OCI-LY1 (cell line): ENCODE results near the gene CFAP99.

Experiments
- H2AFZ ChIP-seq: fragments of 200-600 bp; sonication (generic), shearing (Covaris generic); 2 replicates; pipeline ENCODE4 v1.6.0; 2014; ENCODE audit warnings: antibody characterized with exemption, mild to moderate bottlenecking, low read length
- H3F3A ChIP-seq: fragments of 200-600 bp; sonication (generic), shearing (Covaris generic); 2 replicates; pipeline ENCODE4 v1.6.0; 2014; ENCODE audit warnings: mild to moderate bottlenecking, antibody characterized with exemption, low read length, moderate library complexity; ENCODE audit not compliant: insufficient read depth
- H3K27ac ChIP-seq: fragments of 200-600 bp; sonication (generic); 2 replicates; pipeline ENCODE4 v1.5.1; 2014; ENCODE audit warnings: low read length, mixed run types, mild to moderate bottlenecking, low read depth; ENCODE audit not compliant: poor library complexity, severe bottlenecking
- H3K27me3 ChIP-seq: fragments of 200-600 bp; sonication (generic); 2 replicates; pipeline ENCODE4 v1.6.0; 2014; ENCODE audit warnings: antibody characterized with exemption, mild to moderate bottlenecking, low read length, moderate library complexity; ENCODE audit not compliant: insufficient read depth
- H3K36me3 ChIP-seq: fragments of 200-600 bp; sonication (generic); 2 replicates; pipeline ENCODE4 v1.6.1; 2014; ENCODE audit warnings: mild to moderate bottlenecking, antibody characterized with exemption, low read length, moderate library complexity, mixed read lengths; ENCODE audit not compliant: insufficient read depth
- H3K4me1 ChIP-seq: fragments of 200-600 bp; sonication (generic); 2 replicates; pipeline ENCODE4 v1.5.1; 2014; ENCODE audit warnings: mild to moderate bottlenecking, low read length, moderate library complexity; ENCODE audit not compliant: insufficient read depth, severe bottlenecking
- H3K4me2 ChIP-seq: fragments of 200-600 bp; sonication (generic), shearing (Covaris generic); 2 replicates; pipeline ENCODE4 v1.6.1; 2014; ENCODE audit warnings: low read length
- H3K4me3 ChIP-seq: fragments of 200-600 bp; sonication (generic); 2 replicates; pipeline ENCODE4 v1.5.1; 2014; ENCODE audit warnings: low read length, low read depth, mild to moderate bottlenecking, mixed read lengths; ENCODE audit not compliant: poor library complexity, severe bottlenecking
- H3K79me2 ChIP-seq: fragments of 200-600 bp; shearing (Covaris generic); 2 replicates; pipeline ENCODE4 v1.6.1; 2016; ENCODE audit warnings: mixed run types, low read length, mixed read lengths; ENCODE audit not compliant: insufficient read depth
- H3K9ac ChIP-seq: fragments of 200-600 bp; sonication (generic), shearing (Covaris generic); 2 replicates; pipeline ENCODE4 v1.6.1; 2014; ENCODE audit warnings: mild to moderate bottlenecking, low read length, mixed read lengths
- H3K9me2 ChIP-seq: fragments of 200-600 bp; sonication (generic), shearing (Covaris generic); 2 replicates; pipeline ENCODE4 v1.6.1; 2014; ENCODE audit warnings: low read depth, mild to moderate bottlenecking, low read length, mixed read lengths
- H3K9me3 ChIP-seq: fragments of 200-600 bp; shearing (Covaris generic); 2 replicates; pipeline ENCODE4 v1.6.1; 2014; ENCODE audit warnings: low read length, mixed read lengths
- H4K20me1 ChIP-seq: fragments of 200-600 bp; sonication (generic), shearing (Covaris generic); 2 replicates; pipeline ENCODE4 v1.6.0; 2016; ENCODE audit warnings: mild to moderate bottlenecking, low read length; ENCODE audit not compliant: insufficient read depth
- EZH2 ChIP-seq: fragments of 200-600 bp; sonication (generic), shearing (Covaris generic); IDR thresholded peaks from 2 replicates; pipeline ENCODE4 v1.8.0; 2017; ENCODE audit warnings: borderline replicate concordance, mixed run types, mild to moderate bottlenecking, antibody characterized with exemption, low read length, moderate library complexity, mixed read lengths
- TF ChIP-seq, protein P1 (sequence below): fragments of 200-600 bp; sonication (generic), shearing (Covaris generic); IDR thresholded peaks from 2 replicates; pipeline ENCODE4 v1.5.1; 2017; ENCODE audit warnings: mild to moderate bottlenecking, antibody characterized with exemption, low read length, moderate library complexity, mixed read lengths

CFAP99 gene

GRCh38 chr4:2445130-2445529 is 26.4 kb downstream of the CFAP99 start:
- H3K4me3 ChIP-seq = no peak overlapping the region
- TF ChIP-seq, protein P1, sequence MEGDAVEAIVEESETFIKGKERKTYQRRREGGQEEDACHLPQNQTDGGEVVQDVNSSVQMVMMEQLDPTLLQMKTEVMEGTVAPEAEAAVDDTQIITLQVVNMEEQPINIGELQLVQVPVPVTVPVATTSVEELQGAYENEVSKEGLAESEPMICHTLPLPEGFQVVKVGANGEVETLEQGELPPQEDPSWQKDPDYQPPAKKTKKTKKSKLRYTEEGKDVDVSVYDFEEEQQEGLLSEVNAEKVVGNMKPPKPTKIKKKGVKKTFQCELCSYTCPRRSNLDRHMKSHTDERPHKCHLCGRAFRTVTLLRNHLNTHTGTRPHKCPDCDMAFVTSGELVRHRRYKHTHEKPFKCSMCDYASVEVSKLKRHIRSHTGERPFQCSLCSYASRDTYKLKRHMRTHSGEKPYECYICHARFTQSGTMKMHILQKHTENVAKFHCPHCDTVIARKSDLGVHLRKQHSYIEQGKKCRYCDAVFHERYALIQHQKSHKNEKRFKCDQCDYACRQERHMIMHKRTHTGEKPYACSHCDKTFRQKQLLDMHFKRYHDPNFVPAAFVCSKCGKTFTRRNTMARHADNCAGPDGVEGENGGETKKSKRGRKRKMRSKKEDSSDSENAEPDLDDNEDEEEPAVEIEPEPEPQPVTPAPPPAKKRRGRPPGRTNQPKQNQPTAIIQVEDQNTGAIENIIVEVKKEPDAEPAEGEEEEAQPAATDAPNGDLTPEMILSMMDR = no peak
- TF ChIP-seq EZH2 = no peak
- H3K9ac ChIP-seq = no peak overlapping the region
- no peaks in the 10 kb centered on the region for H3K9me3 ChIP-seq
- H3K79me2 ChIP-seq = no peaks in the 10 kb centered on the region
- H3K36me3 ChIP-seq = no peaks in the 10 kb centered on the region
- no peaks in the 10 kb centered on the region for H3K9me2 ChIP-seq
- no peak overlapping the region for H3K27ac ChIP-seq
- no peaks in the 10 kb centered on the region for H3F3A ChIP-seq
- no peak overlapping the region for H3K4me2 ChIP-seq
- H2AFZ ChIP-seq = no peak overlapping the region
- no peaks in the 10 kb centered on the region for H3K27me3 ChIP-seq
- peaks cover 3% of the 10 kb centered on the region for H3K4me1 ChIP-seq
- no peaks in the 10 kb centered on the region for H4K20me1 ChIP-seq

DNA sequence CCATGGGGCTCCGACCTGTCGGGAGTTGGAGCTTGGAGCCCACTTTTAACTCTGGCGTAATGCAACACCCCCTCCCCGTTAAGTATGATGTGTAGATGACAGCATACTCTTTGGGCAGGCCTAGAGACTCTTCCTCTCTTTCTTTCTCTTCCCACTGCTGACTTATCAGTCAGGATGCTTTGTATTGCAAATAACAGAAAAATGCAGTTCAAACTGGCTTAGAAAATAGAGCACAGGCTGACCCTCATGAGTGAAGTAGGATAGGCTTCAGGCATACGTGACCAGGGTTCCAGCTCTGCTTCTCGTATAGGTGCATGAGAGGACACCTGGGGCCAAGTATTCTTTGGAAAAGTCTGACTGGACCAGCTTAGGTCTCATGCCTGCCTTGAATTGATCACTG is 26.8 kb downstream of the CFAP99 start:
- no peak for TF ChIP-seq EZH2
- TF ChIP-seq, protein P1 = no peak
- Histone ChIP-seq H3K27ac (no peak overlapping the region), H3K4me1 (peaks cover 3% of the 10 kb centered on the region), H3K27me3 (no peaks in the 10 kb centered on the region), H3F3A (no peaks in the 10 kb centered on the region), H3K79me2 (no peaks in the 10 kb centered on the region), H3K4me3 (no peak overlapping the region), H2AFZ (no peak overlapping the region), H3K36me3 (no peaks in the 10 kb centered on the region), H3K9ac (no peak overlapping the region), H3K4me2 (no peak overlapping the region), H4K20me1 (no peaks in the 10 kb centered on the region), H3K9me2 (no peaks in the 10 kb centered on the region), H3K9me3 (no peaks in the 10 kb centered on the region)

DNA sequence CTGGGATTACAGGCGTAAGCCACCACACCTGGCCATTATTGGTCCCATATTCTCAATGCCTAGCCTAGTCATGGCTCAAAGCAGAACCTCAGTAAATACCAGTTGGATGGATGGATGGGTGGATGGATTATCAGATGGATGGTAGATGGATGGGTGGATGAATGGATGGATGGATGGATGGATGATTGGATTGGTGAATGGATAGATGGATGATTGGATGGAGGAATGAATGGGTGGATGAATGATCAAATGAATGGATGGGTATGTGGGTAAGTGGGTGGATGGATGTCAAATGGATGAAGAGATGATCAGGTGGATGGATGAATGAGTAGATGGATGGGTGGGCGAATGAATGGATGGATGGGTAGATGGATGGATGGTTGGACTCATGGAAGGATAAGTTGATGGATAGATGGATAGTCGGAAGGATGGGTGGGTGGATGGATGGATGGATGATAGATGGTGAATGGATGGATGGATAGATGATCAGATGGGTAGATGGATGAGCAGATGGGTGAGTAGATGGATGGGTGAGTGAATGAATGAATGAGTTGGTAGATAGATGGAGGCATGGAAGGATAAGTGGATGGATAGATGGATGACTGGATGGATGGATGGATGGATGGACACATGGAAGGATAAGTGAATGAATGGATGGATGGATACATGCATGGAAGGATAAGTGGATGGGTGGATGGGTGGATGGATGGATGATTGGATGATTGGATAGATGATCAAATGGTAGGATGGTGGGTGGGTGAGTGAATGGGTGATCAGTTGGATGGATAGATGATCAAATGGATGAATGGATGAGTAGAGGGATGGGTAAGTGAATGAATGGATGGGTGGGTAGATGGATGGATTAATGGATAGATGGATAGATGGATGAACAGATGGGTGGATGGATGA is 28.2 kb downstream of the CFAP99 start:
- Histone ChIP-seq H2AFZ (no peak overlapping the region), H3K9ac (no peak overlapping the region), H3K27ac (no peak overlapping the region), H3K9me2 (no peaks in the 10 kb centered on the region), H4K20me1 (no peaks in the 10 kb centered on the region), H3K4me1 (peaks cover 2% of the 10 kb centered on the region), H3K4me2 (no peak overlapping the region), H3K4me3 (no peak overlapping the region), H3K36me3 (no peaks in the 10 kb centered on the region), H3K9me3 (no peaks in the 10 kb centered on the region), H3F3A (no peaks in the 10 kb centered on the region), H3K79me2 (no peaks in the 10 kb centered on the region), H3K27me3 (no peaks in the 10 kb centered on the region)
- TF ChIP-seq EZH2 = no peak
- TF ChIP-seq, protein P1 = no peak
